HepG2 (cell line): Measurements from ENCODE around the gene HOXA5. TPM values are rescaled to one million over a fixed set of nuclear protein-coding genes. Genes with fewer than 3 reads are reported as not detected.

Experiments used
- ASH2L ChIP-seq: fragments of 300-600, 200-600 bp; sonication (generic); IDR thresholded peaks from 2 replicates; pipeline ENCODE4 v1.7.0; 2017; ENCODE audit warnings: low read depth, mild to moderate bottlenecking, moderate library complexity, mixed read lengths, low read length; ENCODE audit not compliant: insufficient read length
- ELF1 ChIP-seq: sonication (generic); formaldehyde crosslinking; IDR thresholded peaks from 2 replicates; pipeline ENCODE4 v1.4.0; 2020; ENCODE audit warnings: missing genetic modification reagents
- FOSL2 ChIP-seq: sonication (generic); formaldehyde crosslinking; IDR thresholded peaks from 2 replicates; pipeline ENCODE4 v1.4.0; 2020; ENCODE audit warnings: missing genetic modification reagents
- JUN ChIP-seq: sonication (generic); formaldehyde crosslinking; IDR thresholded peaks from 2 replicates; pipeline ENCODE4 v1.4.0; 2020; ENCODE audit warnings: mild to moderate bottlenecking, missing genetic modification reagents
- MAFF ChIP-seq: IDR thresholded peaks from 2 replicates; pipeline ENCODE4 v1.6.1; 2011; ENCODE audit warnings: low read depth, low read length, improper control_type of control experiment
- MEF2D ChIP-seq: sonication (generic); formaldehyde crosslinking; IDR thresholded peaks from 2 replicates; pipeline ENCODE4 v1.5.1; 2020; ENCODE audit warnings: mild to moderate bottlenecking, missing genetic modification reagents
- PRMT3 ChIP-seq: sonication (generic); formaldehyde crosslinking; IDR thresholded peaks from 2 replicates; pipeline ENCODE4 v1.8.1; 2022; ENCODE audit warnings: low read depth, mild to moderate bottlenecking, moderate library complexity, missing genetic modification reagents, borderline replicate concordance
- SIN3A ChIP-seq: IDR thresholded peaks from 2 replicates; pipeline ENCODE4 v1.6.1; 2011; ENCODE audit warnings: low read depth, mild to moderate bottlenecking, control low read depth, low read length, borderline replicate concordance
- SIX1 ChIP-seq: sonication (generic); formaldehyde crosslinking; IDR thresholded peaks from 2 replicates; pipeline ENCODE4 v1.4.0; 2020; ENCODE audit warnings: missing genetic modification reagents, borderline replicate concordance
- SP5 ChIP-seq: IDR thresholded peaks from 2 replicates; pipeline ENCODE4 v1.6.1; 2016; ENCODE audit warnings: low read depth, borderline replicate concordance
- YEATS4 ChIP-seq: sonication (generic); formaldehyde crosslinking; IDR thresholded peaks from 2 replicates; pipeline ENCODE4 v1.4.0; 2020; ENCODE audit warnings: missing genetic modification reagents, borderline replicate concordance
- ZKSCAN1 ChIP-seq: fragments of 150-350 bp; IDR thresholded peaks from 2 replicates; pipeline ENCODE4 v1.6.1; 2014; ENCODE audit warnings: low read length
- ZMAT3 ChIP-seq: sonication (generic); formaldehyde crosslinking; conservative IDR thresholded peaks from 2 replicates; pipeline ENCODE4 v1.7.0; 2021; ENCODE audit warnings: missing genetic modification reagents
- ZNF160 ChIP-seq: sonication (generic); formaldehyde crosslinking; IDR thresholded peaks from 2 replicates; pipeline ENCODE4 v1.8.0; 2022; ENCODE audit warnings: mild to moderate bottlenecking, inconsistent platforms, missing genetic modification reagents
- ZNF224 ChIP-seq: sonication (generic); formaldehyde crosslinking; IDR thresholded peaks from 2 replicates; pipeline ENCODE4 v1.5.0; 2020; ENCODE audit warnings: mild to moderate bottlenecking, missing genetic modification reagents
- ZNF33B ChIP-seq: sonication (generic); formaldehyde crosslinking; IDR thresholded peaks from 2 replicates; pipeline ENCODE4 v1.5.1; 2020; ENCODE audit warnings: mild to moderate bottlenecking, missing genetic modification reagents
- ZNF501 ChIP-seq: sonication (generic); formaldehyde crosslinking; IDR thresholded peaks from 2 replicates; pipeline ENCODE4 v1.5.1; 2020; ENCODE audit warnings: mild to moderate bottlenecking, moderate library complexity, missing genetic modification reagents
- ZNF790 ChIP-seq: sonication (generic); formaldehyde crosslinking; IDR thresholded peaks from 2 replicates; pipeline ENCODE4 v1.8.0; 2022; ENCODE audit warnings: missing genetic modification reagents, mild to moderate bottlenecking, borderline replicate concordance
- polyA plus RNA-seq, 8 experiments: library from polyadenylated mRNA; depleted of rRNA in 3 of 8; stranded (reverse) in 7 of 8; unstranded in 1 of 8; fragments of >200 nt; fragmentation: Illumina TruSeq in 4 of 8; extraction: Trizol in 4 of 8; gene quantifications; 2 replicates each; pipeline versions ENCODE4 v1.2.1 to v1.2.3, GENCODE V29; 2011 to 2016; ENCODE audit warnings: low read depth in 4 of 8, missing spikeins in 1 of 8, mixed read lengths in 1 of 8; ENCODE audit not compliant: insufficient read depth in 1 of 8
- total RNA-seq, 5 experiments: library from RNA; depleted of rRNA; stranded (reverse); fragments of >200 nt; fragmentation: Illumina TruSeq; extraction: Trizol; gene quantifications; 2 replicates each; pipeline ENCODE4 v1.2.3, GENCODE V29; 2016; ENCODE audit warnings: low read depth in 1 of 5
- TF ChIP-seq, protein P1 (sequence below): sonication (generic); formaldehyde crosslinking; IDR thresholded peaks from 2 replicates; pipeline ENCODE4 v1.4.0; 2020; ENCODE audit warnings: missing genetic modification reagents
- TF ChIP-seq, protein P2 (sequence below): IDR thresholded peaks from 2 replicates; pipeline ENCODE4 v1.6.1; 2016; ENCODE audit warnings: low read depth, missing genetic modification reagents, missing compliant biosample characterization

The HOXA5 gene
- total and polyA plus RNA-seq, 2 of the 13 experiments (the other 11 are each of a cell fraction or from before 2014, with no cell fraction given), result 3.2 to 3.6 TPM

DNA sequence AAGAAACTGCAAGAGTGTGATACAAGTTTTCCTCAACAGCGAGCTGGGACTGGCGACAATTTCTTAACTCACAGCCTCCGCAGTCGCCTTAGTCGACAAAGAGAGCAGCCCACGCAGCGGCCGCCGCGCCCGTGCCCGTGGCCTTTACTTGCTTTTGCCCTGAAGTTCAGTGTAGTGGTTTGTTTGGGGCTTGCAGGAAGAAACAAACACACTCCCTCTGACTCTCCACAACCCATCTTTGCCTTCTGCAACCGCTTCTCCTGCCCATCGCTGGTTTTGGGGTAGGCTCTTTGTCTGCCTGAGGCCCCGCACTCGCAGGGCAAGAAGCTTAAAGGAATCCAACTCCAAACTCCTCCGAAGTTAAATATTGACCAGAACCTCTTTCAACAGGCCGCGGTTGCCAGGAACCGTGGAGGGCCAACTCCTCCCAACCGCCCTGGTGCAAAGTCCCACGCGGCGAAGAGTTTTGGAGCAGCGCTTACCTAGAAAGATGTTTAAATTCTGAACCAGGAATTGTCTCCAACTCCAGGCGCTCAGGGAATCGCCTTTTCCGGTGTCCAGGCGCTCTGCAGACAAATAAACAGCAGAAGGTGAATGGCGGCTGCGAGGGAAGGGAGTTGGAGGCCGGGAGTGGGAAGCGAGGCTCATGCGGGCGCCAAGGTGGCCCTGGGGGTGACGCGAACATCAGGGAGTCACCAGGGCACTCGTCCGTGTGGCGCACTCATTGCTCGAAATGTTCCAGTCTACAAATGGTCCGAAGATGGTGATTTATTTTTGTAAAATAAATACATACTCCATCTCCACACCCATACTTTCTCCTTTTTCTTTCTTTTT is 21.2 kb downstream of the HOXA5 start (continued):
- peak; percentile 41; the same call in 1 of the 2 replicates for TF ChIP-seq FOSL2
- peak; percentile 61; the same call in 1 of the 2 replicates for TF ChIP-seq SP5 (CRISPR knock-in tag)
- no peak for TF ChIP-seq ZNF224 (CRISPR knock-in tag)
- peak; percentile 45; the same call in 1 of the 2 replicates for TF ChIP-seq SIN3A
- 0 out of 2 replicates have a peak, but pooled peaks have one; percentile 38 for TF ChIP-seq MEF2D (CRISPR knock-in tag)
- peak; percentile 64 for TF ChIP-seq ELF1 (CRISPR knock-in tag)
- TF ChIP-seq ZNF790 (CRISPR knock-in tag), result no peak
- TF ChIP-seq ZNF33B (CRISPR knock-in tag), result no peak
- no peak for TF ChIP-seq PRMT3 (CRISPR knock-in tag)
- TF ChIP-seq ZNF160 (CRISPR knock-in tag), result 0 out of 2 replicates have a peak, but pooled peaks have one; percentile 51
- 0 out of 2 replicates have a peak, but pooled peaks have one; percentile 53 for TF ChIP-seq ZMAT3 (CRISPR knock-in tag)
- no peak for TF ChIP-seq MAFF
- TF ChIP-seq, protein P1, sequence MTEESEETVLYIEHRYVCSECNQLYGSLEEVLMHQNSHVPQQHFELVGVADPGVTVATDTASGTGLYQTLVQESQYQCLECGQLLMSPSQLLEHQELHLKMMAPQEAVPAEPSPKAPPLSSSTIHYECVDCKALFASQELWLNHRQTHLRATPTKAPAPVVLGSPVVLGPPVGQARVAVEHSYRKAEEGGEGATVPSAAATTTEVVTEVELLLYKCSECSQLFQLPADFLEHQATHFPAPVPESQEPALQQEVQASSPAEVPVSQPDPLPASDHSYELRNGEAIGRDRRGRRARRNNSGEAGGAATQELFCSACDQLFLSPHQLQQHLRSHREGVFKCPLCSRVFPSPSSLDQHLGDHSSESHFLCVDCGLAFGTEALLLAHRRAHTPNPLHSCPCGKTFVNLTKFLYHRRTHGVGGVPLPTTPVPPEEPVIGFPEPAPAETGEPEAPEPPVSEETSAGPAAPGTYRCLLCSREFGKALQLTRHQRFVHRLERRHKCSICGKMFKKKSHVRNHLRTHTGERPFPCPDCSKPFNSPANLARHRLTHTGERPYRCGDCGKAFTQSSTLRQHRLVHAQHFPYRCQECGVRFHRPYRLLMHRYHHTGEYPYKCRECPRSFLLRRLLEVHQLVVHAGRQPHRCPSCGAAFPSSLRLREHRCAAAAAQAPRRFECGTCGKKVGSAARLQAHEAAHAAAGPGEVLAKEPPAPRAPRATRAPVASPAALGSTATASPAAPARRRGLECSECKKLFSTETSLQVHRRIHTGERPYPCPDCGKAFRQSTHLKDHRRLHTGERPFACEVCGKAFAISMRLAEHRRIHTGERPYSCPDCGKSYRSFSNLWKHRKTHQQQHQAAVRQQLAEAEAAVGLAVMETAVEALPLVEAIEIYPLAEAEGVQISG, result peak; percentile 75
- TF ChIP-seq ZKSCAN1, result 0 out of 2 replicates have a peak, but pooled peaks have one; percentile 27
- TF ChIP-seq ZNF501 (CRISPR knock-in tag), result peak; percentile 76
- TF ChIP-seq SIX1, result peak; percentile 42; the same call in 1 of the 2 replicates
- TF ChIP-seq, protein P2, sequence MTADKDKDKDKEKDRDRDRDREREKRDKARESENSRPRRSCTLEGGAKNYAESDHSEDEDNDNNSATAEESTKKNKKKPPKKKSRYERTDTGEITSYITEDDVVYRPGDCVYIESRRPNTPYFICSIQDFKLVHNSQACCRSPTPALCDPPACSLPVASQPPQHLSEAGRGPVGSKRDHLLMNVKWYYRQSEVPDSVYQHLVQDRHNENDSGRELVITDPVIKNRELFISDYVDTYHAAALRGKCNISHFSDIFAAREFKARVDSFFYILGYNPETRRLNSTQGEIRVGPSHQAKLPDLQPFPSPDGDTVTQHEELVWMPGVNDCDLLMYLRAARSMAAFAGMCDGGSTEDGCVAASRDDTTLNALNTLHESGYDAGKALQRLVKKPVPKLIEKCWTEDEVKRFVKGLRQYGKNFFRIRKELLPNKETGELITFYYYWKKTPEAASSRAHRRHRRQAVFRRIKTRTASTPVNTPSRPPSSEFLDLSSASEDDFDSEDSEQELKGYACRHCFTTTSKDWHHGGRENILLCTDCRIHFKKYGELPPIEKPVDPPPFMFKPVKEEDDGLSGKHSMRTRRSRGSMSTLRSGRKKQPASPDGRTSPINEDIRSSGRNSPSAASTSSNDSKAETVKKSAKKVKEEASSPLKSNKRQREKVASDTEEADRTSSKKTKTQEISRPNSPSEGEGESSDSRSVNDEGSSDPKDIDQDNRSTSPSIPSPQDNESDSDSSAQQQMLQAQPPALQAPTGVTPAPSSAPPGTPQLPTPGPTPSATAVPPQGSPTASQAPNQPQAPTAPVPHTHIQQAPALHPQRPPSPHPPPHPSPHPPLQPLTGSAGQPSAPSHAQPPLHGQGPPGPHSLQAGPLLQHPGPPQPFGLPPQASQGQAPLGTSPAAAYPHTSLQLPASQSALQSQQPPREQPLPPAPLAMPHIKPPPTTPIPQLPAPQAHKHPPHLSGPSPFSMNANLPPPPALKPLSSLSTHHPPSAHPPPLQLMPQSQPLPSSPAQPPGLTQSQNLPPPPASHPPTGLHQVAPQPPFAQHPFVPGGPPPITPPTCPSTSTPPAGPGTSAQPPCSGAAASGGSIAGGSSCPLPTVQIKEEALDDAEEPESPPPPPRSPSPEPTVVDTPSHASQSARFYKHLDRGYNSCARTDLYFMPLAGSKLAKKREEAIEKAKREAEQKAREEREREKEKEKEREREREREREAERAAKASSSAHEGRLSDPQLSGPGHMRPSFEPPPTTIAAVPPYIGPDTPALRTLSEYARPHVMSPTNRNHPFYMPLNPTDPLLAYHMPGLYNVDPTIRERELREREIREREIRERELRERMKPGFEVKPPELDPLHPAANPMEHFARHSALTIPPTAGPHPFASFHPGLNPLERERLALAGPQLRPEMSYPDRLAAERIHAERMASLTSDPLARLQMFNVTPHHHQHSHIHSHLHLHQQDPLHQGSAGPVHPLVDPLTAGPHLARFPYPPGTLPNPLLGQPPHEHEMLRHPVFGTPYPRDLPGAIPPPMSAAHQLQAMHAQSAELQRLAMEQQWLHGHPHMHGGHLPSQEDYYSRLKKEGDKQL (CRISPR knock-in tag), result 0 out of 2 replicates have a peak, but pooled peaks have one; percentile 7
- 0 out of 2 replicates have a peak, but pooled peaks have one; percentile 10 for TF ChIP-seq JUN
- peak; percentile 80 for TF ChIP-seq ASH2L
- peak; percentile 65; the same call in 1 of the 2 replicates for TF ChIP-seq YEATS4 (CRISPR knock-in tag)
